ENCODE data around the gene PPM1M. TPM values are rescaled to one million over a fixed set of nuclear protein-coding genes. Genes with fewer than 3 reads are reported as not detected.
"Not testable (repeated sequence)": the region's sequence is repeated elsewhere in the genome, so short reads cannot be mapped to it uniquely, and the experiment has no call there.

The PPM1M gene
- polyA plus RNA-seq, 3 donors: 18.1 to 19.9 (median 19.0) TPM

DNA sequence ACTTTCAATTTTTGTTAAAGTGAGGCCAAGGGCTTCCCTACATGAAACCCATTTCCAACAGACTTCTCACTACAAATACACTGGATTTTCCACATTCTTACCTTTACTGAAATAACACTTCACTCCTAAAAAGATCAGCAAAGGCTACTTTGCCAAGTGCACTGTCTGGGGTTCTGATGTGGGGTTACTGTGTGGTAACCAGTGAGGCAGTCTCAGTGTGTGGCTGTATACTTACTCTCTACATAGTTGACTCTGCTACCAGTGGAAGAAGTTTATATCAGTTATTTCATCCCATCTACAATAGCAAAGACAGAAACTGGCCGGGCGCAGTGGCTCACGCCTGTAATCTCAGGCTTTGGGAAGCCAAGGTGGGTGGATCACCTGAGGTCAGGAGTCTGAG is 27.3 kb downstream of the PPM1M start:
- DNase-seq: no peak

DNA sequence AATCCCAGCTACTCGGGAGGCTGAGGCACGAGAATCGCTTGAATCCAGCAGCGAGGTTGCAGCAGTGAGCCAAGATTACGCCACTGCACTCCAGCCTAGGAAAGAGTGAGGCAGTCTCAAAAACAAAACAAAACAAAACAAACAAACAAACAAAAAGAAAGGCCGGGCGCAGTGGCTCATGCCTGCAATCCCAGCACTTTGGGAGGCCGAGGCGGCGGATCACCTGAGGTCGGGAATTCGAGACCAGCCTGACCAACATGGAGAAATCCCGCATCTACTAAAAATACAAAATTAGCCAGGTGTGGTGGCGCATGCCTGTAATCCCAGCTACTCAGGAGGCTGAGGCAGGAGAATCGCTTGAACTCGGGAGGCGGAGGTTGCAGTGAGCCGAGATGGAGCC is 29.2 kb downstream of the PPM1M start:
- not testable (repeated sequence) for DNase-seq

DNA sequence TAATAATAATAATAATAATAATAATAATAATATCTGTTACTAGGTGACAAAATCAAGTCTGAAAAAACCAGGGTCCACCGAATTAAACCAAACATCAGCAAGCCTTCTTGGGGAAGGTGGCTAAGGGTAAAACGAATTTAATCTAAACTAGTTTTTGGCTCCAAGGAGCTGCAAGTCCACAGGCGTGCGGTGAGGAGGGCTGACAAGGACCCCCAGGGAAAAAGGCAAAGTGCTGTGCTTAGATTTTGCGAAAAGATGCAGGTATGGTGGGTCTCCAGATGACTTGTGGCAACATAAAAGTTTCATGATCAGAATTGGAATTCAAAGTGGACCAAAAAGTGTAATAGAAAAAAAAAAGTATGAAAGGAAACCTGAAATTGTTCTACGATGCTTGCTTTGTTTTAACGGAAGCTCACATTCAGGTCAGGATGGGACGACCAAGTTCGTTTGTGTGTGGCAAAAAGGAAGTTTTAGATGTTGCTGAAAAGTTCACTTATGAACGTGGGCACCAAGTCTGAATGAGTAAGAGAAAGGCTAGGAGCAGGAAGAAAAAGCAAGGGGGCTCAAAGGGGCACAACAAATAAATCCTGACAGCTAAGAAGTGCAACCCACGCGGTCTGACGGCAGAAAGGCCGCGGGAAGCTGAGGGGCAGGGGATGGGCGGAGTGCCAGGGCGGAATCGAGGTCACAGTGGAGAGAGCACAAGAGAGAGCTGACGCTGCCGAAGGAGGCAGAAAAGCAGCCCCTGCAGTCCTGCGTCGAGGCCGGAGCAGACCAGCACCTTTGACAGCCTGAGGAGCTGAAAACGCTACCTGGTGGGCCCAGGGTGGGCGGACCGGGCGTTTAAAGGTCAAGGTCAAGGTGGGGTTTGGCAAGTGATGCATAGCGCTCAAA is 31.8 kb downstream of the PPM1M start:
- DNase-seq: no peak

DNA sequence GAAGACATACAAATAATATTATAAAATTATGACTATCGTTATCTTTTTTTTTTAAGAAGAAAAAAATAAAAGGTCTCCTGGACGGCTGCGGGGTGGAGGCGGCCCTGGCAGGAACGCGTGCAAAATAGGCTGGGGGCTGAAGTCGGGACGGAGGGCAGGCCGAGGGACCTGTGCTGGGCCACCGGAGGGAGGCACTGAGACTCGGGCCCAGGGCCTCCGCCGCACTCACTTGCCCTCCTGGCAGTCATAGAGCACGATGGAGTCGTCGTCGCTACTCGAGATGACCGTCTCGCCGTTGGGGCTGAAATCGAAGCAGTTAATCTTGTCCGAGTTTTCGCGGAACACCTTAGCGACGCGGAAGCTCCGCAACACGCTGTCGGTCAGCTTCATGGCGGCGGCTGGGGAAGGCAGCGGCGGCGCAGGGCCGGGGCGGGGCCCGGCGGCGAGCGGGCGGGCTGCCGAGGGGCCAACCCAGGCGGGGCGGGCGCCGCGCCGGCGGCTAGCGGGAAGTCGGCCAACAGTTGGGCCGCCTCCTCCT is 32.5 kb downstream of the PPM1M start:
- no peak for DNase-seq

DNA sequence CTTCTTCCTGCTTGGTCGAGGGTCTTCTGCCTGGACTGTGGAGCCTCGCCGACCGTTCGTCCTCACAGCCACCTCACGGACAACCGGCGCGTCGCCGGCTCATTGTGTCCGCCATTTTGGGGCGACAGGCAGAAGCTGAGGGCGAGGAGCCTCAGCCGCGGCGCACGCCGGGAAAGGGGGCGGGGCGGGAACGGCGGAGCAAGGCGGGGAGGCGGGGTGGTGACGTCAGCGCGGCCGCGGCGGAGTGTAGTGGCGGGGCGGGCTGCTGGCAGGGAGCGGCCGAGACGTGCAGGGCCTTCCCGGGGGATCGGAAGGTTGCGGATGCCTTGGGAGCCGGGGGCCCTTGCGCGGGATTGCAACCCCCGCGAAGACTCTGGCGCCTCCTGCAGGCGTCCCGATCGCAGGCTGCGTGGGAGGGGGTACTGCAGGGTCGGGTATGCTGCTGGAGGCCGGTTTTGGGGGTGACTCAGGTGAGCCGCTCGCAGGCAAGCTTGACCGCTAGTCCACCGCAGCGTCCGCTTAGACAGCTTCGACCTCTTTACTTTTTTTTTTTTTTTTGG is 33.0 kb downstream of the PPM1M start, which contains the start of gene WDR82:
Gene WDR82 (minus strand): TSS at position 140 of the 560 bp plus-strand sequence. CDS start 288 bp downstream, outside the sequence.
- DNase-seq: peak; percentile 94

DNA sequence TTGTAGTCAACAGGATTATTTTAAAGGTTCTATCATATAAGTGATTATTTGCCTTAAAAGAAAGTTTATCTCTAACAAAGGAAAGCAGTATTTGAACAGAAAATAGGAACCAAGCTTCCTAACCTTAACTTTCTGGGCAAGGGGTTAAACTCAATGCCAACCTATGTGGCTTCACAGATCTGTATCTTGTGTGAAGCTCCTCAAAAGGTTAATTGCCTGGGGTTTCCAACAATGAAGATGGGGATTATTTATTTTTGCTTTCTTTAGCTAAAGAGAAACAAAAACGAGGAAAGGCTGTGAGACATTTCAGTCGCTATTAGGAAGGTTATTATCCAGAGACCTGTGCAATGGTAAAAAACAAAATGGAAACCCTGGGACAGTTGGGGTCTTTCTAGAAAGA is 34.0 kb downstream of the PPM1M start:
- DNase-seq: no peak

DNA sequence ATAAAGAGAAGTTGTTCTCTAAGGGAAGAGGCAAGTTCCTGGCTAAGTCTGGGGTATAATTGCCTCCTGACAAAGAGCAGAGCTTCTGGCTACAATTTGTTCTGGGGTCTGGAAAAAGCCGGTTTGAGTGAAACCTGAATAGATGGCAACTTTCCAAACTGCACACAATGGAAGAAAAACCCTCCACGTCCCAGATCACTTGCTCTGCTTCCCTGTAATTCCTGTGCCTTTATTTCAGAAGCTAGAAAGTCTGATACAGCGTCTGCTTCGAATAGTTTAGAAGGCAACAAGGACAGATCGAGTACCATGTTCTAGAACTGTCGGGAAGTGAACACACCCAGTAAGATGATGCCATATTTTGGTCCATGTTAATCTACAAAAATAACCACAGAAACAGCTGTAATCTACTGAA is 34.5 kb downstream of the PPM1M start:
- no peak for DNase-seq

DNA sequence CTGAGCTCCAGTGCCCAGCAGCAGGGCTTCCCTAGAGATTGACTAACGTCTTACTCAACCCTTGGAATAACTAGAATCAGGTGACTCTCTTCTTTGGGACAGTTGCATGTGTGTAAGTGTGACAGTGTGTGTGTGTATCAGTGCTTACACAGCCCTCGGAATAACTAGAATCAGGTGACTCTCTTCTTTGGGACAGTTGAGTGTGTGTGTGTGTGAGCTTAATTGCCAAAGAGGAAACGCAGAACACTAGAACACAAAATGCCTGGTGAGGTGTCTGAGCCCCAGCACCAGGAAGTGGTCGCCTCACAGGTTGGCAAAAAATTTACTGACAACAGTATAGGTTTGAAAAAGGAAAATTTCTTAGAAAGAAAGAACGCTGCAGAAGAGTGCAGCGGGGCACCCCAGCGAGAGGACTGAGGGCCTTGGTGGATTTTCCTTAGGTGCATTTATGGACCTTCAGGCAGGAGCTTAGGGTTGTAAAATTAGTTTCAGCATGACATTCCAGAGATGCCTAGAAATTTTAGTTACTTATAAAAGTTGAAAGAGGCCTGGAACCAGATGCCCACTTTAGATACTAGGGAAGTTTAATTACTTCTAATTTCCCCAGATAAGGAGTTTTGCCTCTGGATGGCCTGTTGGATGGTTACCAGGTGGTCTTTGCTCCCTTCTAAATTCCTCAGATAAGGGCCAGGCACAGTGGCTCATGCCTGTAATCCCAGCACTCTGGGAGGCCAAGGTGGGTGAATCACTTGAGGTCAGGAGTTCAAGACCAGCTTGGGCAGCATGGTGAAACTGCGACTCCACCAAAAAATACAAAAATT is 36.6 kb downstream of the PPM1M start:
- DNase-seq: no peak

DNA sequence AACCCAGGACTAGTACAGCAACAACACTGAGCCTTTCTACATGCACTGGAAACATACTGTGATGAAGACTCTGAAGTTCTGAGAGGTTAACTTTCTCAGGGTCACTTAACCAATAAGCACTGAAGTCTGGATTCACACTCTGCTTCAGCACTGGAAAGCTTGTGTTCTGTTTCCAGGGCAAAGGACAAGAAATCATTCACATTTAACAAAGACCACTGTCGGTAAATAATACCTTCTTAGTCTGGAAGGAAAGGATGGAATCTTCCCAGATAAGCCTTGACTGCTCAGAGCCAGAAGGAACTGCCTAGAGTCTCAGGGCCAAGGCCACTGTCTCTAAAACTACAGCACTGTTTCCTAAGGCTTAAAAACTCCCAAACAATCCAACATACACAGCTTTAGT is 37.7 kb downstream of the PPM1M start:
- DNase-seq: no peak

DNA sequence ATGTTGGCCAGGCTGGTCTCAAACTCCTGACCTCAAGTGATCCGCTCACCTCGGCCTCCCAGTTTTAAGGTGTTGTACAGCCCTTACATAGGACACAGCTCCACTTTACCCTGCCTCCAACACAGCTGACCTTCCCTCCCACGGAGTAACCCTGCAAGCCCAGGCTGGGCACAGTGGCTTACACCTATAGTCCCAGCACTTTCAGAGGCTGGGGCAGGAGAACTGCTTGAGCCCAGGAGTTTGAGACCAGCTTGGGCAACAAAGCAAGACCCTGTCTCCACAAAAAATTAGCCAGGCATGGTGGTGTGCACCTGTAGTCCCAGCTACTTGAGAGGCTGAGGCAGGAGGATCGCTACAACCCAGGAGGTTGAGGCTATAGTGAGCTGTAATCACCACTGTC is 38.5 kb downstream of the PPM1M start:
- not testable (repeated sequence) for DNase-seq

DNA sequence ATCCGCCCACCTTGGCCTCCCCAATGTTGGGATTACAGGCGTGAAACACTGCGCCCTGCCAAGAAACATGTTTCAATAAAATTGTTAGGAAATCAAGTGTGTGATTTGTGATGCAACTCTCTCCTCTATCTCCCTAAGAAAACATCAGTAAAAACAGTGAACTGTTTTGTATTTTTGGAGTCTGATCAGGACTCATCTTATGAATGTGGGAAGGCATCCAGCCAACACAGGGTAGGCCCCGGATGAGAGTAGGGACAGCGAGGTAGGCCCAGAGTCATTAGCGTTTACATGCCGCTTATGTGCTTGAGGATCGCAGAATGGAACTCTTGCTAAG is 41.2 kb downstream of the PPM1M start:
- DNase-seq: no peak

DNA sequence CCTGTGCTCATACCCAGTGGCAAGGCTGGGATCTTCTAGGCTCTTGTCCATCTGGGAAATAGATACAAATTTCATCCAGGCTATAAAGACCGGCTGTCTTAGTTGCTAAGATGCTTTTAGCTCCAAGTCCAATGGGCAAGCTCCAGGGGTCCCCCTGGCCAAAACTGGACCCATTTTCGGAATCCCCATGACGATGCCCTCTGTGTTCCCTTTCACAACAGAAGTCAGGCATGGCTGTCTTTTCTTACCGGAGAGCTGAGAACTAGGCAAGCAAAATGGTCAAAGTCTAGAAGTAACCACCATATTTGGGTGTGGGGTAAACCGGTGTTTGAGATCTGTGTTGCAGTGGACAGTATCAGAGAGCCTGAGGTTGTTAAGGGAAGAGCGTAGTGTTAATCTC is 43.1 kb downstream of the PPM1M start:
- no peak for DNase-seq

DNA sequence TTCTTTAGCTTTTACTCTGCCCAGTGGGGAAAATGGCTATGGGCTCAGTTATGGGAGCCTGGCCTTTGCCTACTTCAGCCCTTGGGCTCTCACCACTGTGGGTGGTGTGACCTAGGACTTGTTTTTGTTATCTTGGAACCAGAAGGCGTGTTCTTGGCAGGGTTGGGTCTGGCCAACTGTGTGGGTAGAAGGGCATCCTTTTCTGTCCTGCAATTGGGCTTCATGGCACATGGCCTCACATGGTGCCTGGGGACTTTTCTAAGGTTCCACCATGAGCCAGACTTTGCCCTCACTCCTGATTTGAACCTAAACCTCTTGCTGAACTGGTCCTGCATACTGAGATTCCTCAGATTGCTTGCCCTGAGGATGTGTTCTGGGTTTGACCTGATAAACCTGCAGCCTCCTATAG is 43.8 kb downstream of the PPM1M start:
- no peak for DNase-seq

DNA sequence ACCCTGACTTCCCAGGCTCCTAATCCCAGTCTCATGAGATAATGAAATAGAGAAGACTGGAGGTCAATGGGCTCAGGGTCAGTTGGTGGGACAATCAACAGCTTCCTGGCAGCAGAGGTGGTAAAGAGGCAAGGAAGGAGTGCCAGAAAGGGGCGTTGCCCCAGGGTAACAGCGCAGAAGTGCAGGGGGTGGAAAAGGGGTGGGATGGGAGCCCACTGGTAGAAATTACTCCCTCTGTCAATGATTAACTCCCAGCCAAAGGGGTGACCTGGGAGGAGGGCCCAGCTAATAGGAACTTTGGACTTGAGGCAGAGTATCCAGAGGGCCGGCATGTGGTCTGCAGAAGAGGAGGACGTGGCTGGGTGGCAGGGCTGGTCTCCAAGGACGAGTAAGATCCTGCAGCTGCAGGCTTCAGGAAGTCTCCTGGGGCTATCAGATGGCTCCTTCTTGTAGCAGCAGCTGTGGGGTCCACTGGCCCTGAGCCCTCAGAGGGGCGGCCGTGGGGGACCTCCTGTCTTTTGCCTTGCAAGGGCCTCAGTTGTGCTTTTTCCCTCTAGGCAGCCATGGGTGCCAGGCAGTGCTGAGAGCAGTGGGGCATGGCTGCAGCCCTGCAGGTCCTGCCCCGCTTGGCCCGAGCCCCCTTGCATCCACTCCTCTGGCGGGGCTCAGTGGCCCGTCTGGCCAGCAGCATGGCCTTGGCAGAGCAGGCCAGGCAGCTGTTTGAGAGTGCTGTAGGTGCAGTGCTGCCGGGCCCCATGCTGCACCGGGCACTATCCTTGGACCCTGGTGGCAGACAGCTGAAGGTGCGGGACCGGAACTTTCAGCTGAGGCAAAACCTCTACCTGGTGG is 44.4 kb downstream of the PPM1M start:
- no peak for DNase-seq

DNA sequence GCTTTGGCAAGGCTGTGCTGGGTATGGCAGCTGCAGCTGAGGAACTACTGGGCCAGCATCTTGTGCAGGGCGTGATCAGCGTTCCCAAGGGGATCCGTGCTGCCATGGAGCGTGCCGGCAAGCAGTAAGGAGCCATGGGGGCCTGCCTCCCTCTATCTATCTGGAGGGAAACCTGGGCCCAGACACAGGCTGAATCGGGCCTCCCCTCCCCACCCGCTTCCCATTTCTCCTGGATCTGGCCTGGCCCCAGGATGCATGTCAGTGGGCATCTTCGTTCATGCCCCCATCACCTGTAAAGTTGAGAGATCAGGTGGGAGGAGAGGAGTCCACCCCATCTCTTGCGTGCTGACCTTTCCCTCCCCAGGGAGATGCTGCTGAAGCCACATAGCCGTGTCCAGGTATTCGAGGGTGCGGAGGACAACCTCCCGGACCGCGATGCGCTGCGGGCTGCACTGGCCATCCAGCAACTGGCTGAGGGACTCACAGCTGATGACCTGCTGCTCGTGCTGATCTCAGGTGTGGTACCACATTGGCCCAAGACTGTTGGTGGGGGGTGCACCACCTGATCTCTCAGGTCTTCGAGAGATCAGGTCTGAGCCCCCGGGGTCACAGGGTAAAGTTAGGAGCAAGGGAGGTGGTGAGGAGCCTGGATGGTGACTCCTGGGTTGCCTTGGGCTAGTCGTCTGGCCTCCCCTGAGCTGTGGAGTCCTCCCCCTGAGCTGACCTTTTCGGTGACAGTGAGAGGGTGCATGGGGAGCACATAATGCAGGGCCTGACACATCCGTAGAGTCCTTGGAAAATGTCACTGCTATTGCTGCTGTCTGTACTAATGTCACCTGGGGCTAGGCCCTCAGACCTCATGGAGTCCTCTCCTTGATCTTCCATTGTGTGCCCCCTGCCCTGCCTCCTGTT is 45.3 kb downstream of the PPM1M start:
- DNase-seq: no peak

DNA sequence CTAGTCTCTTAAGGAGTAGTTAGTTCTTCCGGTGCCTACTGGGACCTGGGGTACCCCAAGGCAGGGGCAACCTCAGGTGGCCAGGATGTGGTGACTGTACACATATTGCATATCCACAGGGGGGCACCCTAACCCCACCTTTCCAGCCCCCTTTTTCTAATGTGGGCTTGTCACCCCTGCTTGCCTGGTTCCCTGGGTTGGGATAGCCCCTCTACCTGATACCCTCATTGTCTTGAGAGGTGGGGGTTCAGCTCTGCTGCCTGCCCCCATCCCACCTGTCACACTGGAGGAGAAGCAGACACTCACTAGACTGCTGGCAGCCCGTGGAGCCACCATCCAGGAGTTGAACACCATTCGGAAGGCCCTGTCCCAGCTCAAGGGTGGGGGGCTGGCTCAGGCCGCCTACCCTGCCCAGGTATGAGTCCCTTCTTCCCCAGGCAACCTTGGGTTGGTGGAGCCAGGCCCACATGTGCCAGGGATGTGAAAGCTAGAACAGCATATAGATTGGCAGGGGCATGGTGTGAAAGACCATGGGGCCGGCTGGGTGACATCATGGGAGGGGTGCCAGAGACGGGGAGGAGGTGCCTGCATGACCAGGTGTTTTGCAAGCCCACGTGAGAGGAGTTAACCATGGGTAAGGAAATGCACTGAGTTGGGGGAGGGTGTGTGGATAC is 46.1 kb downstream of the PPM1M start:
- DNase-seq: no peak

DNA sequence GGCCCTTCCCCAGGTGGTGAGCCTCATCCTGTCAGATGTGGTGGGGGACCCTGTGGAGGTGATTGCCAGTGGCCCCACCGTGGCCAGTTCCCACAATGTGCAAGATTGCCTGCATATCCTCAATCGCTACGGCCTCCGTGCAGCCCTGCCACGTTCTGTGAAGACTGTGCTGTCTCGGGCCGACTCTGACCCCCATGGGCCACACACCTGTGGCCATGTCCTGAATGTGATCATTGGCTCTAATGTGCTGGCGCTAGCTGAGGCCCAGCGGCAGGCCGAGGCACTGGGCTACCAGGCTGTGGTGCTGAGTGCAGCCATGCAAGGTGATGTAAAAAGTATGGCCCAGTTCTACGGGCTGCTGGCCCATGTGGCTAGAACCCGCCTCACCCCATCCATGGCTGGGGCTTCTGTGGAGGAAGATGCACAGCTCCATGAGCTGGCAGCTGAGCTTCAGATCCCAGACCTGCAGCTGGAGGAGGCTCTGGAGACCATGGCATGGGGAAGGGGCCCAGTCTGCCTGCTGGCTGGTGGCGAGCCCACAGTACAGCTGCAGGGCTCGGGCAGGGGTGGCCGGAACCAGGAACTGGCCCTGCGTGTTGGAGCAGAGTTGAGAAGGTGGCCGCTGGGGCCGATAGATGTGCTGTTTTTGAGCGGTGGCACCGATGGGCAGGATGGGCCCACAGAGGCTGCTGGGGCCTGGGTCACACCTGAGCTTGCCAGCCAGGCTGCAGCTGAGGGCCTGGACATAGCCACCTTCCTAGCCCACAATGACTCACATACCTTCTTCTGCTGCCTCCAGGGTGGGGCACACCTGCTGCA is 46.9 kb downstream of the PPM1M start:
- no peak for DNase-seq

DNA sequence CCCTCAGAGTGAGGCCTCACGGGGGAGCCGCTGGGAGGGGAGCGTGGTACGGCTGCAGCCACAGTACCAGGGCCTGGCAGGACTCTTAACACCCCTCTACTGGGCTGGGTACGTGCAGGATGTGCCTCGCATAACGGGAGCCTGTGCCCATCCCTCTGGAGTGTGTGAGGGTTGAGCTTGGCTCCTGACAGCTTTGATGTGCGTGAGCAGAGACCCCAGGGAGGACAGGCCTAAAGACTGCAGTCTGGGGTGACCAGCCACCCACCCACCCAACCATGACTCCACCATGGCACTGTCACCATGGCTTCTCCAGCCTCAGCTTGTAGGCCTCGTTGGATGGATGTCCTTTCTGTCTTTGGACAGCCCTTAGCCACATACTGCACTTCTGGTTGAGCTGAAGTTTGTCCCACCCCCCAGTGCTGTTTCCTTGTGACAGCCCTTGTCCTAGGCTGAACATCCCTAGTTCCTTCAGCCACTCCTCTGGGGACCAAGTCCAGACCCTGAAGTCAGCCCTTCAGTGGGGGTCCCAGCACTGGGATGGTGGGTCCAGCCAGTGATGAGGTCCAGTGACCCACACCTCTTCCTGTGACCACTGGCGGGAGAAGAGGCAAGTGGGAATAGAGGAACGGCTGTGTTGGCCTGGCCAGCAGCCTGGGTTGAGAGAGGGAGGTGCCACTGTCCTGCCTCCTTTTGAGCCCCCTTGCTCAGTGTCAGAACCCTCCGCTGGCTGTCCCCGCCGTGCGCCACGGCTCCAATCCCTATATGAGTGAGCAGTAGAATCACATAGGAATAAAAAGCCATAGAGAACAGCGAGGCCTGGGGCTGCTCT is 48.1 kb downstream of the PPM1M start:
- DNase-seq: no peak
